Pancreas (tissue), 10 donors: Measurements from ENCODE around the gene ZNF384. TPM values are rescaled to one million over a fixed set of nuclear protein-coding genes. Genes with fewer than 3 reads are reported as not detected.
A peak's percentile ranks its signal among the peaks of the same experiment; 100 is the strongest.

Experiments used
- ATAC-seq, 4 donors: fragments of 200-7000 bp; cut with Tn5 transposase; one replicate each; pipeline versions ENCODE4 v1.8.0 to v1.9.1; 2020; ENCODE audit warnings: mild to moderate bottlenecking in 4 of 4, moderate library complexity in 4 of 4
- DNase-seq, 6 donors: peaks; one replicate each; pipeline ENCODE4 v3.0.0-alpha.2; 2020
- FAIRE-seq: peaks from 2 replicates; lab custom pipeline; 2012; peaks lifted over from hg19 to GRCh38; lab: Jason Lieb, UNC
- H3K27ac ChIP-seq, 4 donors: fragments of 200-600 bp; sonication (generic); 1 replicate in 3 of 4; 2 replicates in 1 of 4; pipeline versions ENCODE4 v1.5.0 to v1.8.0; 2020
- H3K27me3 ChIP-seq, 4 donors: fragments of 200-600 bp; one replicate each; pipeline ENCODE4 v1.8.0; 2021
- H3K36me3 ChIP-seq, 3 donors: fragments of 200-600 bp; sonication (generic) in 1 of 3; one replicate each; pipeline versions ENCODE4 v1.5.0 to v1.8.0; 2020 to 2021
- H3K4me1 ChIP-seq, 3 donors: fragments of 200-600 bp; one replicate each; pipeline ENCODE4 v1.8.0; 2021
- H3K4me3 ChIP-seq, 4 donors: fragments of 200-600 bp; sonication (generic) in 2 of 4; one replicate each; pipeline versions ENCODE4 v1.5.0 to v1.8.0; 2020 to 2021
- H3K9me3 ChIP-seq, 4 donors: fragments of 200-600 bp; one replicate each; pipeline ENCODE4 v1.8.0; 2021
- WGBS, 2 donors: extraction: QIAGEN DNeasy Blood & Tissue Kit; methylation state at CpG; one replicate each; pipeline ENCODE4 v1.1.7; 2013; 5-methylcytosine and 5-hydroxymethylcytosine counted together
- intact Hi-C, 3 donors: fragments of 100-400 bp; cut with DNase I; formaldehyde crosslinking; loops; one replicate each; pipeline versions ENCODE4 v1.11.1 to v1.14.2; 2022
- polyA plus RNA-seq, 2 donors: library from polyadenylated mRNA; stranded (reverse); fragments of 200-250 nt; gene quantifications; one replicate each; pipeline ENCODE4 v1.2.3, GENCODE V29; 2013
- total RNA-seq, 6 donors: library from RNA; stranded (reverse); fragmentation: NEBNext Ultra II Directional in 4 of 6; extraction: Animal tissue kit (Norgen Biotek cat#: 25700) in 4 of 6; gene quantifications; one replicate each; pipeline versions ENCODE4 v1.2.1 to v1.2.4, GENCODE V29; 2021 to 2023
- TF ChIP-seq, protein P1 (sequence below), 4 donors: fragments of 200-600 bp; sonication (generic) in 3 of 4; IDR thresholded peaks; one replicate each; pipeline versions ENCODE4 v1.5.0 to v1.8.0; 2021; ENCODE audit warnings: antibody characterized with exemption in 4 of 4
- donor health status: healthy with polysubstance abuse.
- donor health status: DM: no; HTN: no; CAD: no; lungs with moderate emphysema.
- donor health status: DM: no; HTN: no; CAD: no.
- donor health status: control.
- donor health status: control.
- donor health status: Bipolar disorder and iron deficiency.
- donor health status: DM: yes; HTN: yes; CAD: no.
- donor health status: DM: no; HTN: no; CAD: no.
- donor health status: DM: no; HTN: no; CAD: no.
- donor health status: DM: yes; HTN: yes; CAD: no.

The ZNF384 gene
- total and polyA plus RNA-seq, 8 donors, result 20.4 to 36.7 (median 26.2) TPM

DNA sequence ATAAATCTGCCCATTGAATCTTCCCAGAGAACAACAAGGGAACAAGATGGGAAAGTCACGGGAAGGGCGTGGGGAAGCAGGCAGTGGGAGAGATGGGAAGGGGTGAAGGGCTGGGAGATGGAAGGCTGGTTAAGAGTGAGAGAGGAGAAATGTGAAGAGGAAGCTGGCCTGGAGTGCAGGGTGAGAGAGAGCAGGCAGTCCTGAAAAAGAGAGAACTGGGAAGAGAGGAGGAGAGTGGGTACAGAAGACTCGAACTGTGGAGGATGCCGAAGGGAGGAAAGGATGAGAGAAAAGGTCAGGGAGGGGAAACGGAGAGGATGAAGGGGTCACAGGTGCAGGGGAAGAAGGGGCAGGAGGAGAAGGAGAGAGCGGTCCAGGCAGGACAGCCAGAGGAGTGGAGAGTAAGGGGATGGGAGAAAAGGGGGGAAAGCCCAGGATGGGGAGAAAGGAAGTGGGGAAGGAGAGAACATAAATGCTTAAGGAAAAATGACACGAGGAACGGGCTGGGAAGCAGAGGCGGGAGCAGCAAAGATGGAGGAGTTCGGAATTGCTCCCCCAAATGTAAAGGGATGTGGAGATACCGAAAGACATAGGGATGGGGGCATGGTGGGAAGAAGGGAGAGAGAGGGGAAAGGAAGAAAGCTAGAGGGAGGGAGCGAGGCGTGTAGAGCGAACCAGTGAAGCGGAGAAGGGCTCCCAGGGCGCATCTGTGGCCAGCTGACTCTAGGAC lies 10.2 kb upstream of the ZNF384 start:
- DNase-seq (peak in 1 of 6 donors; percentile 24), FAIRE-seq (no peak), ATAC-seq (no peak)
- no peak overlapping the region for H3K27ac ChIP-seq
- intact Hi-C loops, result no loop called here
- H3K36me3 ChIP-seq, result no peaks in the 10 kb centered on the region
- H3K4me3 ChIP-seq, result peak overlapping the region in 1 of 4 donors; percentile 38
- H3K9me3 ChIP-seq, result no peaks in the 10 kb centered on the region
- H3K27me3 ChIP-seq, result peaks cover 0 to 21% (median 6%) of the 10 kb centered on the region in 4 donors
- no peaks in the 10 kb centered on the region for H3K4me1 ChIP-seq
- WGBS, 2 donors, result 11 to 14% methylated on average over 13 to 16 of the region's 16 CpGs
- TF ChIP-seq, protein P1, sequence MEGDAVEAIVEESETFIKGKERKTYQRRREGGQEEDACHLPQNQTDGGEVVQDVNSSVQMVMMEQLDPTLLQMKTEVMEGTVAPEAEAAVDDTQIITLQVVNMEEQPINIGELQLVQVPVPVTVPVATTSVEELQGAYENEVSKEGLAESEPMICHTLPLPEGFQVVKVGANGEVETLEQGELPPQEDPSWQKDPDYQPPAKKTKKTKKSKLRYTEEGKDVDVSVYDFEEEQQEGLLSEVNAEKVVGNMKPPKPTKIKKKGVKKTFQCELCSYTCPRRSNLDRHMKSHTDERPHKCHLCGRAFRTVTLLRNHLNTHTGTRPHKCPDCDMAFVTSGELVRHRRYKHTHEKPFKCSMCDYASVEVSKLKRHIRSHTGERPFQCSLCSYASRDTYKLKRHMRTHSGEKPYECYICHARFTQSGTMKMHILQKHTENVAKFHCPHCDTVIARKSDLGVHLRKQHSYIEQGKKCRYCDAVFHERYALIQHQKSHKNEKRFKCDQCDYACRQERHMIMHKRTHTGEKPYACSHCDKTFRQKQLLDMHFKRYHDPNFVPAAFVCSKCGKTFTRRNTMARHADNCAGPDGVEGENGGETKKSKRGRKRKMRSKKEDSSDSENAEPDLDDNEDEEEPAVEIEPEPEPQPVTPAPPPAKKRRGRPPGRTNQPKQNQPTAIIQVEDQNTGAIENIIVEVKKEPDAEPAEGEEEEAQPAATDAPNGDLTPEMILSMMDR (IDR thresholded peaks at IDR 0.05), result no peak

DNA sequence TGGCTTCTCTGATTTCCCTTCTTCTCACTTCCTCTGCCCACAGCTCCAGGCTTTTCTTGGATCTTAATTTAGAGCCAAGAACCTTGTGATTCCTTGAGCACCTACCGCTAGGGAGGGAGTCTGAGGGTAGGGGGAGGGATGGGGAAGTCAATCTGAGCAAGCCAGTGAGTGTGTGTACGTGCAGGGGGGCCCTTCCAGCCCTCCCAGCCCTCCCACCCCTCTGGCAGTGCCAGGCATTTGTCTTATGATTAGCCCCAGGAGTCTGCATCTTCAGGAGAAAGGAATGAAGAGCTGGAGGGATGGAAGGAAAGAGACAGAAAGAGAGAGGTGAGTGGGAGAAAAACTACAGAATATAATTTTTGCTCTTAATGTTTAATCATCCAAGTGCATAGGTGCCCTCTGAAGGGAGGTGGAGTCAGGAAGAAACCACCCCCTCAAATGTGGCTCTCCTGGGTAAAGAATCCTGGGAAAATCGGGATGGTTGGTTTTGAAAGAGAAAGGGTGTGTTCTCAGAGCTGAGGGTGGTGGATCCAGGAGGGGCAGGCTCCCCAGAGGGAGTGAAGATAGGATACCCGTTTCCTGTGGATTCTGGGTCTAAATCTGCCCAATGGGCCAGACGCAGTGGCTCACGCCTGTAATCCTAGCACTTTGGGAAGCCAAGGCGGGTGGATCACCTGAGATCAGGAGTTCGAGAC lies 9.3 kb upstream of the ZNF384 start:
- Histone ChIP-seq H3K4me3 (no peak overlapping the region), H3K27ac (no peak overlapping the region), H3K4me1 (no peaks in the 10 kb centered on the region), H3K27me3 (peaks cover 0 to 21% (median 6%) of the 10 kb centered on the region in 4 donors), H3K36me3 (no peaks in the 10 kb centered on the region), H3K9me3 (no peaks in the 10 kb centered on the region)
- no peak for ATAC-seq
- TF ChIP-seq, protein P1 (IDR thresholded peaks at IDR 0.05), result no peak
- intact Hi-C loops, result no loop called here
- 31 to 53% methylated on average over 8 of the region's 8 CpGs for WGBS, 2 donors
- FAIRE-seq, result no peak
- peak in 1 of 6 donors; percentile 12 for DNase-seq

DNA sequence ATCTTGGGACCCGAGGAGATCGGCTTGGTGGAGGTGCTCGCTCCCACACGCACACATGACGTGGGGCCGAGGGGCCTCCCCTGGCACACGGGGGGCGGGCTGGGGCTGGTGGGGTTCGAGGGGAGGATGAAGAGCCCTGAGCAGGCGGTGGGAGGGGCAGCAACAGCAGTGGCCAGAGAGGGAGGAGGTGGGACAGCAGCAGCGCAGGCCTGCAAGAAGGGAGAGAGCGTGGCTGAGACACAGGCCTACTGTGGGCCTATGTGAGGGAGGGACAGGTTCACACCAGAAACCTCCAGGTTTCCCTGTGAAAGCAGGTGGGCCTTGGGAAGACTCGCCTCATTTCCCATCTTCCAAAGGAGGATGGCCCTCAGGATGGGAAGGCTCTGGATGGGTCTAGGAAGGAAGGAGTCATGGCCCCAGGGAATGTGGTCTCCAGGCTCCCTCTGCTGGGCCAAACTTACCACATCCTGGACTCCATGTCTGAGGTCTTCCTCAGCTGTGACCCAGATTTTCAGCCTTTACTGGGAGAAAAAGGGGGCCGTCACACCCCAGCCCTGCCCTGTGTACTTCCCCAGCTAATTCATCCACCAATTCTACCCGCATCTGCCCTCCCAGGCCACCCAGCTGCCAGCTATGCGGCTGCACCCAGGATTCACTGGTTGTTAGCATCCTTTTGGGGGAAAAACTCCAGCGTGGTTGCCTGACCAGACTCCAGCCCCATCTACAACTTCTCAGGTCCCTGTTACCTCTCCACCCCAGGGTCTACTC lies 8.6 kb upstream of the ZNF384 start:
- peak; percentile 53 to 73 (median 61) for ATAC-seq
- Histone ChIP-seq H3K9me3 (no peaks in the 10 kb centered on the region), H3K4me1 (no peaks in the 10 kb centered on the region), H3K4me3 (no peak overlapping the region), H3K27ac (no peak overlapping the region), H3K27me3 (peaks cover 0 to 21% (median 6%) of the 10 kb centered on the region in 4 donors), H3K36me3 (no peaks in the 10 kb centered on the region)
- FAIRE-seq, result no peak
- TF ChIP-seq, protein P1 (IDR thresholded peaks at IDR 0.05), result peak in 1 of 4 donors; percentile 11
- WGBS, 2 donors, result 49 to 65% methylated on average over 16 to 17 of the region's 17 CpGs
- intact Hi-C loops, result no loop called here
- DNase-seq, result peak in 1 of 6 donors; percentile 43

- H3K9me3 ChIP-seq, result no peaks in the 10 kb centered on the region
- H3K27me3 ChIP-seq, result peaks cover 0 to 15% (median 6%) of the 10 kb centered on the region in 4 donors
- H3K36me3 ChIP-seq, result no peaks in the 10 kb centered on the region
- FAIRE-seq, result no peak
- 45 to 62% methylated on average over 17 of the region's 17 CpGs for WGBS, 2 donors
- intact Hi-C loops, result no loop called here
- ATAC-seq, result no peak
- no peak overlapping the region for H3K4me3 ChIP-seq
- DNase-seq, result peak in 1 of 6 donors; percentile 47
- H3K27ac ChIP-seq, result no peak overlapping the region
- TF ChIP-seq, protein P1 (IDR thresholded peaks at IDR 0.05), result no peak
- no peaks in the 10 kb centered on the region for H3K4me1 ChIP-seq
Observed at GRCh38 chr12:6696690-6697583, 7.8 kb upstream of the ZNF384 start.
